ENCODE measurements around the gene THYN1.
A peak's percentile ranks its signal among the peaks of the same experiment; 100 is the strongest.

DNA sequence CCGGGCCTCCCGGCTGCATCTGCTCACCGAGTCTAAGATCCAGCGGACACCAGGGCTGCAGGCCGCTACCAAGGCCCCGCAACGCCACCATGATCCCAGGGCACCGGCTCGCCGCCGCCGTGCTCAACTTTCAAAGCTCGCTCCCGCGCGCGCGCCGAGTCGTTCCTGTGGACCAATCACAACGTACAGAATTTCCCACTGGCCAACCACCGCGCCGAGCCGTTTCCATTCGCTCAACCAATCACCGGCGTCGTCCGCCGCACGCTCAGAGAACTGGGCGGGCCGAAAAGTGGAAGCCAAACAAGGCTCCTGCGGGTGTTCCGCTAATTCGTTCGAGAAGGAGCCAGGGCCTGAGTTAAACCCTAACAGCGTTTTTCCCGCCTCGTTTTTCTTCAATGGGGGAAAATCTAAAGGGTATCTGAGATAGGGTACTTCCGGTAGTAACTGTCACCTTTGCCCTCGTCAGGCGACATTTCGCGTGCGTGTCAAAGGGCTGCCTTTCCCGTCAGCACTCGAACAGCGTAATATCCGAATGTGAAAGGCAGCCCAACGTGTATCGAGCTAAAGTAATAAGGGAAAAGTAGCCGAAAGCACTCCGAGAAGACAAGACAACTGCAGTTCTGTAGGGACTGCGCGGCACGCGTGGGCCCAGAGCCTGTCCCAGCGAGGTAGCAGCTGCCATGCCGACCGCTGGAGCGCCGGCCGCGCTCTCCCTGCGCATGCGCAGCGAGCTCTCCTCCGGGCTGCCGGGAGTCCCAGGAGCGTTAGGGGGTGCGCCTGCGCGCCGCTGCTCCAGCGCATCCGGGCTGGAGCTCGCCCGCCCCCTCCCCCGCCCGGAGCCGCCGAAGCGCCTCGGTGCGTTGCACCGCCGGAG, 29.1 kb downstream of the THYN1 start, which contains the start of the genes NCAPD3 and VPS26B:
- no peak for TF ChIP-seq MED13 (CRISPR knock-in tag; IDR thresholded peaks at IDR 0.05)
- peak; percentile 35; the same call in 1 of the 2 replicates for TF ChIP-seq DNMT3B (CRISPR knock-in tag; conservative IDR thresholded peaks at IDR 0.05)
- TF ChIP-seq SMYD3 (CRISPR knock-in tag; IDR thresholded peaks at IDR 0.05): peak; percentile 89
- TF ChIP-seq, protein P1, sequence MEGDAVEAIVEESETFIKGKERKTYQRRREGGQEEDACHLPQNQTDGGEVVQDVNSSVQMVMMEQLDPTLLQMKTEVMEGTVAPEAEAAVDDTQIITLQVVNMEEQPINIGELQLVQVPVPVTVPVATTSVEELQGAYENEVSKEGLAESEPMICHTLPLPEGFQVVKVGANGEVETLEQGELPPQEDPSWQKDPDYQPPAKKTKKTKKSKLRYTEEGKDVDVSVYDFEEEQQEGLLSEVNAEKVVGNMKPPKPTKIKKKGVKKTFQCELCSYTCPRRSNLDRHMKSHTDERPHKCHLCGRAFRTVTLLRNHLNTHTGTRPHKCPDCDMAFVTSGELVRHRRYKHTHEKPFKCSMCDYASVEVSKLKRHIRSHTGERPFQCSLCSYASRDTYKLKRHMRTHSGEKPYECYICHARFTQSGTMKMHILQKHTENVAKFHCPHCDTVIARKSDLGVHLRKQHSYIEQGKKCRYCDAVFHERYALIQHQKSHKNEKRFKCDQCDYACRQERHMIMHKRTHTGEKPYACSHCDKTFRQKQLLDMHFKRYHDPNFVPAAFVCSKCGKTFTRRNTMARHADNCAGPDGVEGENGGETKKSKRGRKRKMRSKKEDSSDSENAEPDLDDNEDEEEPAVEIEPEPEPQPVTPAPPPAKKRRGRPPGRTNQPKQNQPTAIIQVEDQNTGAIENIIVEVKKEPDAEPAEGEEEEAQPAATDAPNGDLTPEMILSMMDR (CRISPR knock-in tag; IDR thresholded peaks at IDR 0.05): no peak; the same call in 1 of the 2 replicates
- TF ChIP-seq, protein P2, sequence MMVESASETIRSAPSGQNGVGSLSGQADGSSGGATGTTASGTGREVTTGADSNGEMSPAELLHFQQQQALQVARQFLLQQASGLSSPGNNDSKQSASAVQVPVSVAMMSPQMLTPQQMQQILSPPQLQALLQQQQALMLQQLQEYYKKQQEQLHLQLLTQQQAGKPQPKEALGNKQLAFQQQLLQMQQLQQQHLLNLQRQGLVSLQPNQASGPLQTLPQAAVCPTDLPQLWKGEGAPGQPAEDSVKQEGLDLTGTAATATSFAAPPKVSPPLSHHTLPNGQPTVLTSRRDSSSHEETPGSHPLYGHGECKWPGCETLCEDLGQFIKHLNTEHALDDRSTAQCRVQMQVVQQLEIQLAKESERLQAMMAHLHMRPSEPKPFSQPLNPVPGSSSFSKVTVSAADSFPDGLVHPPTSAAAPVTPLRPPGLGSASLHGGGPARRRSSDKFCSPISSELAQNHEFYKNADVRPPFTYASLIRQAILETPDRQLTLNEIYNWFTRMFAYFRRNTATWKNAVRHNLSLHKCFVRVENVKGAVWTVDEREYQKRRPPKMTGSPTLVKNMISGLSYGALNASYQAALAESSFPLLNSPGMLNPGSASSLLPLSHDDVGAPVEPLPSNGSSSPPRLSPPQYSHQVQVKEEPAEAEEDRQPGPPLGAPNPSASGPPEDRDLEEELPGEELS (CRISPR knock-in tag; IDR thresholded peaks at IDR 0.05): peak; percentile 23; the same call in 1 of the 2 replicates
- no peak for TF ChIP-seq ZNF510 (CRISPR knock-in tag; IDR thresholded peaks at IDR 0.05; ENCODE audit: low read depth)
- peak; percentile 64 for TF ChIP-seq CREB1 (IDR thresholded peaks at IDR 0.05)
- no peak for TF ChIP-seq CREB1 (CRISPR knock-in tag; IDR thresholded peaks at IDR 0.05)
- TF ChIP-seq RCOR2 (CRISPR knock-in tag; IDR thresholded peaks at IDR 0.05): no peak
